H1 (cell line): Measurements from ENCODE around the gene MBTPS1. TPM values are rescaled to one million over a fixed set of nuclear protein-coding genes. Genes with fewer than 3 reads are reported as not detected.

Experiments
- CTCF ChIA-PET: fragments of 300-600 bp; sonication (Branson Sonifier 250); formaldehyde crosslinking; loops from one replicate; lab custom pipeline; 2021; ENCODE audit not compliant: partially characterized antibody; lab: Charles Lee
- POLR2A ChIA-PET: fragments of 300-600 bp; sonication (Branson Sonifier 250); formaldehyde crosslinking; loops from one replicate; lab custom pipeline; 2021; ENCODE audit warnings: inconsistent platforms; ENCODE audit not compliant: partially characterized antibody; lab: Charles Lee
- DNase-seq, 2 experiments: peaks; one replicate each; pipeline versions ENCODE4 v3.0.0 to v3.0.0-alpha.2; 2010 to 2022; ENCODE audit warnings: low spot score in 2 of 2, low read depth in 1 of 2, mixed read lengths in 1 of 2
- FAIRE-seq: peaks from 2 replicates; lab custom pipeline; 2011; peaks lifted over from hg19 to GRCh38; lab: Jason Lieb, UNC
- H2AFZ ChIP-seq: 2 replicates; pipeline ENCODE4 v1.8.1; 2012; ENCODE audit warnings: low read length, inconsistent platforms
- H2AK5ac ChIP-seq: 2 replicates; pipeline ENCODE4 v1.6.1; 2013; ENCODE audit warnings: low read depth, low read length
- H2BK120ac ChIP-seq: replicated peaks from 2 replicates; pipeline ENCODE3; 2013; ENCODE audit warnings: low read depth, low read length, inconsistent platforms
- H2BK12ac ChIP-seq: 2 replicates; pipeline ENCODE4 v1.6.1; 2013; ENCODE audit warnings: low read depth, low read length
- H2BK15ac ChIP-seq: 2 replicates; pipeline ENCODE4 v1.6.1; 2013; ENCODE audit warnings: low read length
- H2BK20ac ChIP-seq: 2 replicates; pipeline ENCODE4 v1.6.1; 2013; ENCODE audit warnings: low read length
- H2BK5ac ChIP-seq: 2 replicates; pipeline ENCODE4 v1.6.1; 2013; ENCODE audit warnings: low read depth, low read length
- H3K14ac ChIP-seq: 2 replicates; pipeline ENCODE4 v1.6.1; 2013; ENCODE audit warnings: inconsistent platforms; ENCODE audit not compliant: insufficient read length
- H3K18ac ChIP-seq: 2 replicates; pipeline ENCODE4 v1.6.1; 2013; ENCODE audit warnings: low read length; ENCODE audit errors: extremely low read depth
- H3K23ac ChIP-seq: 2 replicates; pipeline ENCODE4 v1.6.1; 2013; ENCODE audit warnings: inconsistent platforms; ENCODE audit not compliant: insufficient read length
- H3K23me2 ChIP-seq: 2 replicates; pipeline ENCODE4 v1.6.1; 2013; ENCODE audit warnings: low read depth, low read length
- H3K27ac ChIP-seq: 2 replicates; pipeline ENCODE4 v1.6.1; 2011; ENCODE audit warnings: low read depth, low read length, inconsistent platforms
- H3K27me3 ChIP-seq, 4 experiments: replicated peaks in 1 of 4; 1 replicate in 1 of 4; 2 replicates in 3 of 4; pipeline versions ENCODE4 v1.6.1 to v1.8.1; 2011 to 2013; ENCODE audit warnings: low read length in 3 of 4, mild to moderate bottlenecking in 3 of 4, inconsistent platforms in 2 of 4, mixed read lengths in 2 of 4, moderate library complexity in 1 of 4; ENCODE audit not compliant: control insufficient read depth in 3 of 4, insufficient read depth in 3 of 4; ENCODE audit errors: extremely low read depth in 1 of 4
- H3K36me3 ChIP-seq, 4 experiments: 2 replicates each; pipeline versions ENCODE4 v1.6.1 to v1.8.1; 2011 to 2013; ENCODE audit warnings: mild to moderate bottlenecking in 4 of 4, low read length in 3 of 4, moderate library complexity in 2 of 4, control low read depth in 1 of 4, inconsistent platforms in 1 of 4; ENCODE audit not compliant: insufficient read depth in 4 of 4, control insufficient read depth in 2 of 4
- H3K4ac ChIP-seq: replicated peaks from 2 replicates; pipeline ENCODE3; 2013; ENCODE audit warnings: low read length, low read depth, mixed read lengths, inconsistent platforms; ENCODE audit not compliant: insufficient read length
- H3K4me1 ChIP-seq, 4 experiments: replicated peaks in 1 of 4; 1 replicate in 1 of 4; 2 replicates in 3 of 4; pipeline versions ENCODE4 v1.6.1 to v1.8.1; 2011 to 2013; ENCODE audit warnings: low read length in 3 of 4, inconsistent platforms in 2 of 4, mixed read lengths in 1 of 4; ENCODE audit not compliant: insufficient read depth in 4 of 4, control insufficient read depth in 3 of 4
- H3K4me2 ChIP-seq, 2 experiments: 2 replicates each; pipeline versions ENCODE4 v1.6.1 to v1.8.1; 2011 to 2013; ENCODE audit warnings: low read depth in 2 of 2, low read length in 2 of 2, control low read depth in 1 of 2, inconsistent platforms in 1 of 2, mild to moderate bottlenecking in 1 of 2; ENCODE audit not compliant: insufficient read depth in 1 of 2
- H3K4me3 ChIP-seq, 4 experiments: fragments of 200-600, 300-600 bp in 1 of 4; sonication (generic), shearing (Covaris generic), sonication (Bioruptor Twin) in 1 of 4; 2 replicates each; pipeline versions ENCODE4 v1.5.1 to v1.8.1; 2011 to 2016; ENCODE audit warnings: low read length in 4 of 4, low read depth in 3 of 4, control low read depth in 2 of 4, inconsistent platforms in 2 of 4, mild to moderate bottlenecking in 2 of 4, mixed read lengths in 1 of 4, moderate library complexity in 1 of 4; ENCODE audit not compliant: insufficient read depth in 2 of 4; ENCODE audit errors: extremely low read depth in 1 of 4
- H3K56ac ChIP-seq: replicated peaks from 2 replicates; pipeline ENCODE3; 2013; ENCODE audit warnings: low read depth, mild to moderate bottlenecking, mixed read lengths, low read length, inconsistent platforms; ENCODE audit not compliant: insufficient read length
- H3K79me1 ChIP-seq: 2 replicates; pipeline ENCODE4 v1.6.1; 2013; ENCODE audit warnings: low read depth, low read length, control low read depth
- H3K79me2 ChIP-seq, 2 experiments: 2 replicates each; pipeline versions ENCODE4 v1.6.1 to v1.8.1; 2012 to 2013; ENCODE audit warnings: low read length in 2 of 2, mild to moderate bottlenecking in 2 of 2, inconsistent platforms in 1 of 2; ENCODE audit not compliant: insufficient read depth in 2 of 2, control insufficient read depth in 1 of 2
- H3K9ac ChIP-seq, 4 experiments: replicated peaks in 1 of 4; 1 replicate in 1 of 4; 2 replicates in 3 of 4; pipeline versions ENCODE4 v1.6.1 to v1.8.1; 2011 to 2013; ENCODE audit warnings: low read depth in 3 of 4, low read length in 3 of 4, control low read depth in 2 of 4, mild to moderate bottlenecking in 2 of 4, moderate library complexity in 2 of 4, inconsistent platforms in 1 of 4; ENCODE audit errors: extremely low read depth in 1 of 4
- H3K9me3 ChIP-seq, 2 experiments: 2 replicates each; pipeline versions ENCODE4 v1.6.1 to v1.8.1; 2012 to 2013; ENCODE audit warnings: mild to moderate bottlenecking in 2 of 2, moderate library complexity in 2 of 2, control low read depth in 1 of 2, inconsistent platforms in 1 of 2, low read depth in 1 of 2, low read length in 1 of 2, mixed read lengths in 1 of 2; ENCODE audit not compliant: insufficient read depth in 2 of 2
- H4K20me1 ChIP-seq, 2 experiments: replicated peaks in 1 of 2; 2 replicates each; pipeline versions ENCODE3 to v1.8.1; 2011 to 2013; ENCODE audit warnings: inconsistent platforms in 2 of 2, low read length in 2 of 2, mild to moderate bottlenecking in 1 of 2; ENCODE audit not compliant: insufficient read depth in 2 of 2, control insufficient read depth in 1 of 2
- H4K5ac ChIP-seq: 2 replicates; pipeline ENCODE4 v1.6.1; 2013; ENCODE audit warnings: low read length, low read depth, mixed read lengths, inconsistent platforms; ENCODE audit not compliant: insufficient read length
- H4K8ac ChIP-seq: 2 replicates; pipeline ENCODE4 v1.8.0; 2013; ENCODE audit warnings: mild to moderate bottlenecking, moderate library complexity, low read length, inconsistent platforms; ENCODE audit not compliant: insufficient read depth; ENCODE audit errors: extremely low read depth
- H4K91ac ChIP-seq: replicated peaks from 2 replicates; pipeline ENCODE3; 2013; ENCODE audit warnings: low read length, mixed read lengths, inconsistent platforms; ENCODE audit not compliant: insufficient read length
- TAF7 ChIP-seq: optimal IDR thresholded peaks from 2 replicates; pipeline ENCODE3; 2011; ENCODE audit warnings: low read depth, mild to moderate bottlenecking, inconsistent platforms, low read length, moderate library complexity, borderline replicate concordance
- WGBS, 2 experiments: shearing (Covaris generic) in 1 of 2; methylation state at CpG; one replicate each; pipeline versions ENCODE4 v1.1.6 to v1.1.7; 2013 to 2015; ENCODE audit warnings: low lambda C conversion rate in 2 of 2, mixed read lengths in 2 of 2, inconsistent platforms in 1 of 2, low coverage in 1 of 2, missing lambda C conversion rate in 1 of 2; ENCODE audit not compliant: insufficient replicate concordance in 2 of 2, insufficient coverage in 1 of 2, insufficient read length in 1 of 2; ENCODE audit errors: extremely low coverage in 1 of 2, missing lambda C conversion rate in 1 of 2; 5-methylcytosine and 5-hydroxymethylcytosine counted together
- polyA plus RNA-seq, 7 experiments: library from polyadenylated mRNA; depleted of rRNA in 3 of 7; stranded (reverse) in 5 of 7; unstranded in 2 of 7; fragments of >200 nt in 5 of 7; fragments of 200-250 nt in 2 of 7; gene quantifications; 1 replicate in 5 of 7; 2 replicates in 1 of 7; 4 replicates in 1 of 7; pipeline versions ENCODE4 v1.2.1 to v1.2.3, GENCODE V29; 2011 to 2013; ENCODE audit warnings: missing spikeins in 2 of 7, mixed read lengths in 2 of 7
- total RNA-seq: library from RNA; stranded (reverse); fragmentation: NEBNext Ultra II Directional; extraction: Animal tissue kit (Norgen Biotek cat#: 25700); gene quantifications from 2 replicates; pipeline ENCODE4 v1.2.1, GENCODE V29; 2021

The MBTPS1 gene
- total and polyA plus RNA-seq, 2 of the 8 experiments (the other 6 are each of a cell fraction or from before 2014, with no cell fraction given), result 30.6 to 53.3 TPM

DNA sequence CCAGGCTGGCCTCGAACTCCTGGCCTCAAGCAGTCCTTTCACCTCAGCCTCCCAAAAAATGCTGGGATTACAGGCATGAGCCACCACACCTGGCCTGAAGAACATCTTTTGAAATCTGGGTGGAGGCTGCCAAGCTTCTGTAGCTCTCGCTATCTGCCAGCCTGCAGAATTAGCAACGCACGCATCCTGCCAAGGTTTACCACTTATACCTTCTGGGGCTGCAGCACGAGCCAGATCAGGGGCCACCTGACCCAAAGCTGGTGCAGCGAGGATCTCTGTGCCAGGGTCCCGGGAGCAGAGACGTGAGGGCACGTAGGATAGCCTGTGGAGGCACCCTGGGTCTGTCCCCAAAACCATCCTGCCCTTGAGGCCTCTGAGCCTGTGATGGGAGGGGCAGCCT, 96.4 kb downstream of the MBTPS1 start:
- no peak overlapping the region for H3K56ac ChIP-seq
- H3K27me3 ChIP-seq, result no peaks in the 10 kb centered on the region
- no peak for DNase-seq
- H3K14ac ChIP-seq, result no peak overlapping the region
- H4K5ac ChIP-seq, result no peak overlapping the region
- H3K4me2 ChIP-seq, result no peak overlapping the region
- H3K4me1 ChIP-seq, result peaks cover 0 to 4% (median 0%) of the 10 kb centered on the region in 4 experiments; a peak in 2 of 7 replicates
- H4K20me1 ChIP-seq, result no peaks in the 10 kb centered on the region
- H3K79me1 ChIP-seq, result no peaks in the 10 kb centered on the region
- no peak overlapping the region for H3K27ac ChIP-seq
- 92% methylated on average over 9 of the region's 9 CpGs; no CpG with 5 or more reads in 1 of the 2 experiments for WGBS, 2 experiments
- no peak overlapping the region for H3K9ac ChIP-seq
- H2BK20ac ChIP-seq, result no peak overlapping the region
- no peak for FAIRE-seq
- no peak overlapping the region for H2BK5ac ChIP-seq
- CTCF ChIA-PET, result interaction anchor here (0.8 to 1.3 kb wide), 3 partner anchors 59 to 87 kb away, joined by 3 to 5 read pairs (median 3); no protein-coding TSS in a partner anchor
- no peak overlapping the region for H2AK5ac ChIP-seq
- H3K4ac ChIP-seq, result no peak overlapping the region
- H2BK120ac ChIP-seq, result no peak overlapping the region
- no peak overlapping the region for H2AFZ ChIP-seq
- no peak overlapping the region for H3K18ac ChIP-seq
- TF ChIP-seq TAF7, result no peak
- TF ChIP-seq, all 59 proteins: peak for 0
- POLR2A ChIA-PET, result interaction anchor here (1.6 kb wide), 1 partner anchor 17 kb away, joined by 5 read pairs; no protein-coding TSS in a partner anchor
- no peaks in the 10 kb centered on the region for H3K79me2 ChIP-seq
- no peak overlapping the region for H4K91ac ChIP-seq
- H2BK12ac ChIP-seq, result no peak overlapping the region
- H4K8ac ChIP-seq, result no peak overlapping the region
- H3K23me2 ChIP-seq, result no peaks in the 10 kb centered on the region
- H3K36me3 ChIP-seq, result no peaks in the 10 kb centered on the region
- H3K9me3 ChIP-seq, result peaks cover 10 to 12% of the 10 kb centered on the region in 2 experiments; a peak in 3 of 4 replicates
- no peak overlapping the region for H2BK15ac ChIP-seq
- H3K23ac ChIP-seq, result no peak overlapping the region
- H3K4me3 ChIP-seq, result no peak overlapping the region
